K562 (cell line): ENCODE measurements around the gene SLC9A1. TPM values are rescaled to one million over a fixed set of nuclear protein-coding genes. Genes with fewer than 3 reads are reported as not detected.

ENCODE experiments used
- BHLHE40 ChIP-seq: IDR thresholded peaks from 2 replicates; pipeline ENCODE4 v1.6.1; 2011; ENCODE audit warnings: low read length, improper control_type of control experiment
- C11orf30 ChIP-seq: fragments of 450-650 bp; IDR thresholded peaks from 2 replicates; pipeline ENCODE4 v1.6.1; 2016; ENCODE audit warnings: low read depth, mild to moderate bottlenecking
- CBFA2T2 ChIP-seq: fragments of 450-650 bp; conservative IDR thresholded peaks from 2 replicates; pipeline ENCODE4 v1.6.1; 2017; ENCODE audit warnings: mild to moderate bottlenecking
- EHMT2 ChIP-seq: fragments of 450-650 bp; IDR thresholded peaks from 2 replicates; pipeline ENCODE4 v1.6.1; 2018; ENCODE audit warnings: antibody characterized with exemption
- EP400 ChIP-seq: fragments of 450-650 bp; IDR thresholded peaks from 2 replicates; pipeline ENCODE4 v1.6.1; 2017; ENCODE audit warnings: antibody characterized with exemption, mild to moderate bottlenecking, moderate library complexity
- GATAD2B ChIP-seq: fragments of 450-650 bp; IDR thresholded peaks from 2 replicates; pipeline ENCODE4 v1.6.1; 2017; ENCODE audit warnings: mild to moderate bottlenecking, borderline replicate concordance
- HDAC8 ChIP-seq: fragments of 450-650 bp; IDR thresholded peaks from 2 replicates; pipeline ENCODE4 v1.6.1; 2016; ENCODE audit warnings: mild to moderate bottlenecking, missing genetic modification characterization, moderate library complexity, missing compliant biosample characterization
- HNRNPLL ChIP-seq: fragments of 200-400 bp; formaldehyde crosslinking; IDR thresholded peaks from 2 replicates; pipeline ENCODE4 v1.6.1; 2017; ENCODE audit warnings: low read length, low read depth, mild to moderate bottlenecking; ENCODE audit not compliant: poor library complexity, severe bottlenecking
- ILK ChIP-seq: fragments of 450-650 bp; IDR thresholded peaks from 2 replicates; pipeline ENCODE4 v1.6.1; 2016; ENCODE audit warnings: missing genetic modification characterization, low read depth, mild to moderate bottlenecking, missing compliant biosample characterization, moderate library complexity, borderline replicate concordance
- MEIS2 ChIP-seq: fragments of 450-650 bp; IDR thresholded peaks from 2 replicates; pipeline ENCODE4 v1.6.1; 2014; ENCODE audit warnings: mild to moderate bottlenecking; ENCODE audit not compliant: partially characterized antibody
- NCOA4 ChIP-seq: fragments of 450-650 bp; IDR thresholded peaks from 2 replicates; pipeline ENCODE4 v1.6.1; 2018; ENCODE audit warnings: mild to moderate bottlenecking; ENCODE audit not compliant: partially characterized antibody
- NFYB ChIP-seq: IDR thresholded peaks from 2 replicates; pipeline ENCODE4 v1.6.1; 2011; ENCODE audit warnings: mild to moderate bottlenecking, moderate library complexity; ENCODE audit not compliant: insufficient read length; ENCODE audit errors: extremely low read depth
- POU5F1 ChIP-seq: fragments of 150-350 bp; IDR thresholded peaks from 2 replicates; pipeline ENCODE4 v1.6.1; 2014; ENCODE audit warnings: borderline replicate concordance, low read length, low read depth, mild to moderate bottlenecking; ENCODE audit not compliant: partially characterized antibody
- RUNX1 ChIP-seq: sonication (generic); IDR thresholded peaks from 2 replicates; pipeline ENCODE4 v1.6.1; 2016; ENCODE audit warnings: antibody characterized with exemption, low read depth
- SMARCA5 ChIP-seq: fragments of 450-650 bp; IDR thresholded peaks from 2 replicates; pipeline ENCODE4 v1.6.1; 2016
- ZNF174 ChIP-seq: fragments of 250-450 bp; sonication (Bioruptor Pico); IDR thresholded peaks from 2 replicates; pipeline ENCODE4 v1.4.0; 2020; ENCODE audit warnings: mild to moderate bottlenecking
- ZNF224 ChIP-seq: sonication (generic); formaldehyde crosslinking; IDR thresholded peaks from 2 replicates; pipeline ENCODE4 v1.8.0; 2022; ENCODE audit warnings: mild to moderate bottlenecking, missing genetic modification reagents
- ZNF232 ChIP-seq: sonication (generic); formaldehyde crosslinking; IDR thresholded peaks from 2 replicates; pipeline ENCODE4 v1.8.0; 2022; ENCODE audit warnings: mild to moderate bottlenecking, missing genetic modification reagents
- ZNF589 ChIP-seq: fragments of 200-800 bp; sonication (Bioruptor generic); IDR thresholded peaks from 2 replicates; pipeline ENCODE4 v1.6.1; 2016; ENCODE audit warnings: low read depth, missing genetic modification characterization, missing compliant biosample characterization
- ZNF644 ChIP-seq: fragments of 200-800 bp; sonication (Bioruptor generic); IDR thresholded peaks from 2 replicates; pipeline ENCODE4 v1.6.1; 2016; ENCODE audit warnings: low read depth, missing genetic modification characterization, missing compliant biosample characterization
- polyA plus RNA-seq, 8 experiments: library from polyadenylated mRNA; depleted of rRNA in 4 of 8; stranded (reverse) in 5 of 8; unstranded in 3 of 8; fragments of >200 nt; fragmentation: Nextera tagmentation in 2 of 8; fragmentation: Illumina TruSeq in 1 of 8; extraction: Ambion mirVana in 2 of 8; extraction: Trizol in 1 of 8; gene quantifications; 2 replicates each; pipeline versions ENCODE4 v1.2.1 to v1.2.3, GENCODE V29; 2011 to 2014; ENCODE audit warnings: inconsistent platforms in 1 of 8, missing spikeins in 1 of 8
- total RNA-seq, 7 experiments: library from RNA; depleted of rRNA in 6 of 7; stranded (reverse); fragments of >200 nt in 6 of 7; fragmentation: Illumina TruSeq in 2 of 7; extraction: Trizol in 2 of 7; gene quantifications; 2 replicates each; pipeline versions ENCODE4 v1.2.1 to v1.2.3, GENCODE V29; 2011 to 2021; ENCODE audit warnings: low replicate concordance in 1 of 7
- TF ChIP-seq, protein P1 (sequence below): sonication (generic); formaldehyde crosslinking; IDR thresholded peaks from 2 replicates; pipeline ENCODE4 v1.8.0; 2022; ENCODE audit warnings: mild to moderate bottlenecking, missing genetic modification reagents
- TF ChIP-seq, protein P2 (sequence below): fragments of 250-450 bp; sonication (Bioruptor Pico); IDR thresholded peaks from 2 replicates; pipeline ENCODE4 v1.8.0; 2021; ENCODE audit warnings: moderate library complexity, mild to moderate bottlenecking, inconsistent platforms
- TF ChIP-seq, protein P3 (sequence below), 2 experiments: IDR thresholded peaks; 2 replicates each; pipeline ENCODE4 v1.6.1; 2012; ENCODE audit warnings: improper control_type of control experiment in 2 of 2, low read depth in 2 of 2, low read length in 2 of 2, borderline replicate concordance in 1 of 2
- TF ChIP-seq, protein P4 (sequence below): fragments of 250-450 bp; sonication (Bioruptor Pico); IDR thresholded peaks from 2 replicates; pipeline ENCODE4 v1.5.0; 2020; ENCODE audit warnings: mild to moderate bottlenecking, borderline replicate concordance

SLC9A1 gene
- total and polyA plus RNA-seq, 9 of the 15 experiments (the other 6 are each of a cell fraction or from before 2014, with no cell fraction given): 0.59 to 14.4 (median 2.0) TPM

DNA sequence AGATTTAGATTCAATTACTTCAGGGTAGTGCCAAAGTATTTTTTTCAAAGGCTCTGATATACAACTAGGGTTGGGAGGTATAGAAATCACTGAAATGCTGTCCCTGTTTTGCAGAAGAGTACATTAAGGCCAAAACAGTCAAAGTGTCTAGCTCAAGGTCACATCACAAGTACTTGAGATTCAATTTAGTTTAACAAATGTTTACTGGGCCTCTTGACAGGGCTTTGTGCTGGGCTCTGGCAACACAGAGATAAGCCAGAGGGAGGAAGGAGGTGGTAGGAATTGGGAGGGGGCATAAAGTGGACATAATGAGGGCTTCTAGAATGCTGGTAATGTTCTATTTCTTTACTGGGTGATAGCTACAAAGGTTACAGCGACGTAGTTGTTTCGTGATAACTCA lies 2.3 kb upstream of the SLC9A1 start (continued):
- TF ChIP-seq, protein P1, sequence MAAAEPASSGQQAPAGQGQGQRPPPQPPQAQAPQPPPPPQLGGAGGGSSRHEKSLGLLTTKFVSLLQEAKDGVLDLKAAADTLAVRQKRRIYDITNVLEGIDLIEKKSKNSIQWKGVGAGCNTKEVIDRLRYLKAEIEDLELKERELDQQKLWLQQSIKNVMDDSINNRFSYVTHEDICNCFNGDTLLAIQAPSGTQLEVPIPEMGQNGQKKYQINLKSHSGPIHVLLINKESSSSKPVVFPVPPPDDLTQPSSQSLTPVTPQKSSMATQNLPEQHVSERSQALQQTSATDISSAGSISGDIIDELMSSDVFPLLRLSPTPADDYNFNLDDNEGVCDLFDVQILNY (CRISPR knock-in tag): no peak
- TF ChIP-seq ZNF589 (CRISPR knock-in tag) (0 out of 2 replicates have a peak, but pooled peaks have one; percentile 19), BHLHE40 (no peak), C11orf30 (no peak), NCOA4 (no peak), POU5F1 (no peak), ZNF644 (tag) (no peak), EHMT2 (no peak), ZNF224 (CRISPR knock-in tag) (no peak), ZNF174 (no peak), RUNX1 (no peak), CBFA2T2 (peak; percentile 83), HDAC8 (tag) (no peak), NFYB (no peak), ILK (tag) (no peak), EP400 (no peak), ZNF232 (CRISPR knock-in tag) (no peak), GATAD2B (no peak), HNRNPLL (no peak), SMARCA5 (peak; percentile 43; the same call in 1 of the 2 replicates), MEIS2 (peak; percentile 75)
- TF ChIP-seq, protein P2, sequence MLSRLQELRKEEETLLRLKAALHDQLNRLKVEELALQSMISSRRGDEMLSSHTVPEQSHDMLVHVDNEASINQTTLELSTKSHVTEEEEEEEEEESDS (CRISPR knock-in tag): no peak
- TF ChIP-seq, protein P3, sequence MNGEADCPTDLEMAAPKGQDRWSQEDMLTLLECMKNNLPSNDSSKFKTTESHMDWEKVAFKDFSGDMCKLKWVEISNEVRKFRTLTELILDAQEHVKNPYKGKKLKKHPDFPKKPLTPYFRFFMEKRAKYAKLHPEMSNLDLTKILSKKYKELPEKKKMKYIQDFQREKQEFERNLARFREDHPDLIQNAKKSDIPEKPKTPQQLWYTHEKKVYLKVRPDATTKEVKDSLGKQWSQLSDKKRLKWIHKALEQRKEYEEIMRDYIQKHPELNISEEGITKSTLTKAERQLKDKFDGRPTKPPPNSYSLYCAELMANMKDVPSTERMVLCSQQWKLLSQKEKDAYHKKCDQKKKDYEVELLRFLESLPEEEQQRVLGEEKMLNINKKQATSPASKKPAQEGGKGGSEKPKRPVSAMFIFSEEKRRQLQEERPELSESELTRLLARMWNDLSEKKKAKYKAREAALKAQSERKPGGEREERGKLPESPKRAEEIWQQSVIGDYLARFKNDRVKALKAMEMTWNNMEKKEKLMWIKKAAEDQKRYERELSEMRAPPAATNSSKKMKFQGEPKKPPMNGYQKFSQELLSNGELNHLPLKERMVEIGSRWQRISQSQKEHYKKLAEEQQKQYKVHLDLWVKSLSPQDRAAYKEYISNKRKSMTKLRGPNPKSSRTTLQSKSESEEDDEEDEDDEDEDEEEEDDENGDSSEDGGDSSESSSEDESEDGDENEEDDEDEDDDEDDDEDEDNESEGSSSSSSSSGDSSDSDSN (IDR thresholded peaks at IDR 0.05; ENCODE audit: borderline replicate concordance in 1 of 2, low read depth in 2 of 2, low read length in 2 of 2): no peak
- TF ChIP-seq, protein P4, sequence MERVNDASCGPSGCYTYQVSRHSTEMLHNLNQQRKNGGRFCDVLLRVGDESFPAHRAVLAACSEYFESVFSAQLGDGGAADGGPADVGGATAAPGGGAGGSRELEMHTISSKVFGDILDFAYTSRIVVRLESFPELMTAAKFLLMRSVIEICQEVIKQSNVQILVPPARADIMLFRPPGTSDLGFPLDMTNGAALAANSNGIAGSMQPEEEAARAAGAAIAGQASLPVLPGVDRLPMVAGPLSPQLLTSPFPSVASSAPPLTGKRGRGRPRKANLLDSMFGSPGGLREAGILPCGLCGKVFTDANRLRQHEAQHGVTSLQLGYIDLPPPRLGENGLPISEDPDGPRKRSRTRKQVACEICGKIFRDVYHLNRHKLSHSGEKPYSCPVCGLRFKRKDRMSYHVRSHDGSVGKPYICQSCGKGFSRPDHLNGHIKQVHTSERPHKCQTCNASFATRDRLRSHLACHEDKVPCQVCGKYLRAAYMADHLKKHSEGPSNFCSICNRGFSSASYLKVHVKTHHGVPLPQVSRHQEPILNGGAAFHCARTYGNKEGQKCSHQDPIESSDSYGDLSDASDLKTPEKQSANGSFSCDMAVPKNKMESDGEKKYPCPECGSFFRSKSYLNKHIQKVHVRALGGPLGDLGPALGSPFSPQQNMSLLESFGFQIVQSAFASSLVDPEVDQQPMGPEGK (CRISPR knock-in tag): no peak
